HCT116 (cell line): ENCODE data around the gene PLA2G15. TPM values are rescaled to one million over a fixed set of nuclear protein-coding genes. Genes with fewer than 3 reads are reported as not detected.
A peak's percentile ranks its signal among the peaks of the same experiment; 100 is the strongest.

Experiments used
- ATAC-seq: fragments of 200-7000 bp; cut with Tn5 transposase; 2 replicates; pipeline ENCODE4 v1.9.1; 2020; ENCODE audit warnings: mild to moderate bottlenecking, moderate library complexity
- BruUV-seq: library from RNA; stranded (reverse); fragments of 400-500 nt; replicated peaks from 2 replicates; lab custom pipeline; 2021; lab: Mats Ljungman, UMichigan
- CTCF ChIA-PET: fragments of 300-600 bp; sonication (Branson Sonifier 250); formaldehyde crosslinking; loops from one replicate; lab custom pipeline; 2021; ENCODE audit warnings: antibody characterized with exemption; lab: Charles Lee
- POLR2A ChIA-PET: fragments of 300-600, 350-600 bp; sonication (Branson Sonifier 250); formaldehyde crosslinking; loops from one replicate; lab custom pipeline; 2021; ENCODE audit warnings: antibody characterized with exemption; lab: Charles Lee
- RAD21 ChIA-PET, 2 experiments: fragments of 300-600 bp; sonication (Branson Sonifier 250); formaldehyde crosslinking; loops; one replicate each; lab custom pipeline; 2023; ENCODE audit warnings: low total read pairs in 2 of 2; ENCODE audit not compliant: uncharacterized antibody in 2 of 2, unreplicated experiment in 2 of 2, low non-redundant PET in 1 of 2; lab: Charles Lee
- DNase-seq: peaks from one replicate; pipeline ENCODE4 v3.0.0-alpha.2; 2010; ENCODE audit warnings: low read depth, low spot score
- H2AFZ ChIP-seq: fragments of 200-600 bp; shearing (Covaris generic), sonication (generic); 2 replicates; pipeline ENCODE4 v1.6.1; 2017; ENCODE audit warnings: low read depth, mixed run types, mixed read lengths, antibody characterized with exemption, low read length; ENCODE audit not compliant: poor library complexity, severe bottlenecking
- H3K27ac ChIP-seq: 2 replicates; pipeline ENCODE4 v1.5.1; 2012; ENCODE audit warnings: low read depth, low read length
- H3K27me3 ChIP-seq: fragments of 200-600 bp; sonication (generic); 2 replicates; pipeline ENCODE4 v1.6.1; 2016; ENCODE audit warnings: mixed run types, low read length, mixed read lengths; ENCODE audit not compliant: insufficient read depth
- H3K36me3 ChIP-seq, 2 experiments: fragments of 200-500 bp in 1 of 2; fragments of 200-600 bp in 1 of 2; sonication (Bioruptor generic) in 1 of 2; sonication (generic) in 1 of 2; 2 replicates each; pipeline versions ENCODE4 v1.5.1 to v1.6.1; 2014 to 2016; ENCODE audit warnings: low read length in 2 of 2, inconsistent platforms in 1 of 2, mixed read lengths in 1 of 2, mixed run types in 1 of 2; ENCODE audit not compliant: insufficient read depth in 2 of 2, control insufficient read depth in 1 of 2
- H3K4me1 ChIP-seq, 2 experiments: fragments of 200-600 bp in 1 of 2; sonication (generic) in 1 of 2; 2 replicates each; pipeline versions ENCODE4 v1.5.1 to v1.6.1; 2012 to 2017; ENCODE audit warnings: low read length in 2 of 2, inconsistent platforms in 1 of 2, mild to moderate bottlenecking in 1 of 2, mixed read lengths in 1 of 2, mixed run types in 1 of 2, moderate library complexity in 1 of 2; ENCODE audit not compliant: insufficient read depth in 2 of 2, control insufficient read depth in 1 of 2
- H3K4me2 ChIP-seq: fragments of 200-600 bp; sonication (generic); 2 replicates; pipeline ENCODE4 v1.6.1; 2017; ENCODE audit warnings: mixed run types, low read length, mixed read lengths
- H3K4me3 ChIP-seq, 2 experiments: fragments of 200-600 bp in 1 of 2; sonication (generic) in 1 of 2; replicated peaks in 1 of 2; 2 replicates each; pipeline ENCODE4 v1.5.1; 2011 to 2016; ENCODE audit warnings: low read length in 2 of 2, control low read depth in 1 of 2, low read depth in 1 of 2, mild to moderate bottlenecking in 1 of 2, mixed read lengths in 1 of 2, mixed run types in 1 of 2
- H3K79me2 ChIP-seq: fragments of 200-600 bp; sonication (generic); 2 replicates; pipeline ENCODE4 v1.6.1; 2017; ENCODE audit warnings: mild to moderate bottlenecking, mixed run types, low read length, moderate library complexity, mixed read lengths; ENCODE audit not compliant: insufficient read depth
- H3K9ac ChIP-seq: fragments of 200-600 bp; sonication (generic); 2 replicates; pipeline ENCODE4 v1.6.1; 2016; ENCODE audit warnings: low read length, mixed read lengths
- H3K9me2 ChIP-seq: fragments of 200-600 bp; sonication (generic), shearing (Covaris generic); 2 replicates; pipeline ENCODE4 v1.6.1; 2017; ENCODE audit warnings: mixed run types, mild to moderate bottlenecking, moderate library complexity; ENCODE audit not compliant: insufficient read depth
- H3K9me3 ChIP-seq, 2 experiments: fragments of 200-500 bp in 1 of 2; fragments of 200-600 bp in 1 of 2; sonication (Bioruptor generic) in 1 of 2; sonication (generic) in 1 of 2; 2 replicates each; pipeline ENCODE4 v1.6.1; 2014 to 2017; ENCODE audit warnings: low read length in 2 of 2, mixed read lengths in 2 of 2, inconsistent platforms in 1 of 2, low read depth in 1 of 2, mild to moderate bottlenecking in 1 of 2, mixed run types in 1 of 2, moderate library complexity in 1 of 2; ENCODE audit not compliant: control insufficient read depth in 1 of 2, insufficient read depth in 1 of 2
- H4K20me1 ChIP-seq: fragments of 200-600 bp; sonication (generic), shearing (Covaris generic); 2 replicates; pipeline ENCODE4 v1.6.1; 2017; ENCODE audit warnings: mixed run types, mild to moderate bottlenecking, moderate library complexity; ENCODE audit not compliant: insufficient read depth
- CEBPB ChIP-seq: IDR thresholded peaks from 2 replicates; pipeline ENCODE4 v1.6.1; 2012; ENCODE audit warnings: low read depth
- EGR1 ChIP-seq: IDR thresholded peaks from 2 replicates; pipeline ENCODE4 v1.6.1; 2012; ENCODE audit warnings: low read depth
- EZH2 ChIP-seq: fragments of 200-600 bp; sonication (generic); IDR thresholded peaks from 2 replicates; pipeline ENCODE4 v1.6.1; 2017; ENCODE audit warnings: antibody characterized with exemption, mixed run types
- EZH2phosphoT487 ChIP-seq: fragments of 200-600 bp; IDR thresholded peaks from 2 replicates; pipeline ENCODE4 v1.6.1; 2018; ENCODE audit warnings: antibody characterized with exemption, borderline replicate concordance
- FOSL1 ChIP-seq: IDR thresholded peaks from 2 replicates; pipeline ENCODE4 v1.6.1; 2012; ENCODE audit warnings: low read depth
- JUND ChIP-seq: IDR thresholded peaks from 2 replicates; pipeline ENCODE4 v1.6.1; 2012
- MAX ChIP-seq: IDR thresholded peaks from 2 replicates; pipeline ENCODE4 v1.6.1; 2012
- POLR2A ChIP-seq: IDR thresholded peaks from 2 replicates; pipeline ENCODE4 v1.7.0; 2011; ENCODE audit warnings: borderline replicate concordance; ENCODE audit not compliant: insufficient read depth, insufficient read length; ENCODE audit errors: extremely low read depth
- POLR2AphosphoS5 ChIP-seq: IDR thresholded peaks from 2 replicates; pipeline ENCODE4 v1.6.1; 2011; ENCODE audit warnings: mild to moderate bottlenecking, low read depth, low read length, moderate library complexity
- RAD21 ChIP-seq: IDR thresholded peaks from 2 replicates; pipeline ENCODE4 v1.6.1; 2012; ENCODE audit warnings: low read depth, mild to moderate bottlenecking
- REST ChIP-seq: IDR thresholded peaks from 2 replicates; pipeline ENCODE4 v1.6.1; 2012; ENCODE audit warnings: low read depth
- SIN3A ChIP-seq: IDR thresholded peaks from 2 replicates; pipeline ENCODE4 v1.6.1; 2012; ENCODE audit warnings: low read depth
- SP1 ChIP-seq: IDR thresholded peaks from 2 replicates; pipeline ENCODE4 v1.6.1; 2012; ENCODE audit warnings: low read depth
- SRF ChIP-seq: IDR thresholded peaks from 2 replicates; pipeline ENCODE4 v1.6.1; 2012; ENCODE audit warnings: low read depth
- TCF7L2 ChIP-seq: IDR thresholded peaks from 2 replicates; pipeline ENCODE4 v1.7.0; 2011; ENCODE audit warnings: borderline replicate concordance, inconsistent platforms; ENCODE audit not compliant: insufficient read depth, insufficient read length; ENCODE audit errors: extremely low read depth
- ZBTB33 ChIP-seq: IDR thresholded peaks from 2 replicates; pipeline ENCODE4 v1.6.1; 2011; ENCODE audit warnings: mild to moderate bottlenecking, low read length, moderate library complexity; ENCODE audit not compliant: insufficient replicate concordance; ENCODE audit errors: extremely low read depth
- ZFX ChIP-seq: fragments of 450-650 bp; IDR thresholded peaks from 2 replicates; pipeline ENCODE4 v1.6.1; 2017
- ZNF274 ChIP-seq: fragments of 200-500 bp; sonication (Bioruptor generic); IDR thresholded peaks from 2 replicates; pipeline ENCODE4 v1.6.1; 2014; ENCODE audit warnings: mild to moderate bottlenecking, low read depth, low read length, inconsistent platforms
- intact Hi-C: fragments of 100-400 bp; cut with micrococcal nuclease; formaldehyde crosslinking; loops from 2 replicates; pipeline ENCODE4 v1.10.0; 2022
- total RNA-seq: library from RNA; stranded (reverse); gene quantifications from one replicate; pipeline ENCODE4 v1.2.1, GENCODE V29; 2021; ENCODE audit not compliant: unreplicated experiment

The PLA2G15 gene
- total RNA-seq, 1 experiment from 2014 or later = 7.5 TPM

GRCh38 chr16:68257251-68257905, 12.2 kb downstream of the PLA2G15 start:
- Histone ChIP-seq H3K9me2 (no peaks in the 10 kb centered on the region), H3K9me3 (no peaks in the 10 kb centered on the region), H2AFZ (no peak overlapping the region), H3K4me2 (no peak overlapping the region), H4K20me1 (no peaks in the 10 kb centered on the region), H3K27me3 (no peaks in the 10 kb centered on the region), H3K4me3 (no peak overlapping the region), H3K79me2 (no peaks in the 10 kb centered on the region), H3K4me1 (peaks cover 0 to 10% of the 10 kb centered on the region in 2 experiments; a peak in 2 of 4 replicates), H3K36me3 (peaks cover 0 to 2% of the 10 kb centered on the region in 2 experiments; a peak in 2 of 4 replicates), H3K9ac (no peak overlapping the region), H3K27ac (peak overlapping the region; percentile 1; the same call in 1 of the 2 replicates)
- RAD21 ChIA-PET = no interaction called here
- no TSS peak for BruUV-seq
- intact Hi-C loops = no loop called here
- POLR2A ChIA-PET = interaction anchor here (0.5 kb wide), 1 partner anchor 20 kb away, joined by 4 read pairs; no protein-coding TSS in a partner anchor
- TF ChIP-seq REST (no peak), SIN3A (no peak), MAX (no peak), EZH2 (no peak), POLR2A (no peak), EZH2phosphoT487 (no peak), ZNF274 (no peak), CEBPB (no peak), RAD21 (no peak), ZBTB33 (no peak), SRF (no peak), FOSL1 (no peak), JUND (no peak), TCF7L2 (no peak), SP1 (no peak), ZFX (no peak), EGR1 (no peak), POLR2AphosphoS5 (no peak)
- CTCF ChIA-PET = no interaction called here
- DNase-seq (no peak), ATAC-seq (no peak)
